Activated CD8-positive, alpha-beta memory T cell treated with anti-CD3 and anti-CD28 coated beads, Interleukin-2, amount 50 U/mL, for 48 hours (primary cell): ENCODE measurements around the gene BIN1.

ENCODE experiments used
- DNase-seq: peaks from one replicate; pipeline ENCODE4 v3.0.0-alpha.2; 2020

BIN1 gene

GRCh38 chr2:127088706-127089105 lies 18.2 kb downstream of the BIN1 start:
- DNase-seq: no peak

GRCh38 chr2:127087791-127088495 lies 19.0 kb downstream of the BIN1 start:
- no peak for DNase-seq

- DNase-seq: no peak
Measured at GRCh38 chr2:127086990-127087790, 19.8 kb downstream of the BIN1 start.

GRCh38 chr2:127085317-127085681 lies 21.7 kb downstream of the BIN1 start:
- DNase-seq: no peak

- no peak for DNase-seq
Measured at GRCh38 chr2:127084611-127085316, 22.2 kb downstream of the BIN1 start.

- DNase-seq: no peak
Measured at GRCh38 chr2:127083819-127084503, 23.0 kb downstream of the BIN1 start.

GRCh38 chr2:127082974-127083373 lies 24.0 kb downstream of the BIN1 start:
- DNase-seq: no peak

GRCh38 chr2:127081826-127082633 lies 24.9 kb downstream of the BIN1 start:
- peak; percentile 82 for DNase-seq

- peak; percentile 82 for DNase-seq
Measured at GRCh38 chr2:127080938-127081755, 25.8 kb downstream of the BIN1 start.

- peak; percentile 76 for DNase-seq
Measured at GRCh38 chr2:127080226-127080937, 26.6 kb downstream of the BIN1 start.

- DNase-seq: no peak
Measured at GRCh38 chr2:127079358-127079920, 27.5 kb downstream of the BIN1 start.

- DNase-seq: no peak
Measured at GRCh38 chr2:127078666-127079270, 28.2 kb downstream of the BIN1 start.

- DNase-seq: no peak
Measured at GRCh38 chr2:127078028-127078427, 28.9 kb downstream of the BIN1 start.

GRCh38 chr2:127076924-127077323 lies 30.0 kb downstream of the BIN1 start:
- no peak for DNase-seq

GRCh38 chr2:127076290-127076689 lies 30.7 kb downstream of the BIN1 start:
- DNase-seq: no peak

GRCh38 chr2:127075821-127076220 lies 31.1 kb downstream of the BIN1 start:
- DNase-seq: no peak

- DNase-seq: no peak
Measured at GRCh38 chr2:127074936-127075335, 32.0 kb downstream of the BIN1 start.

- DNase-seq: no peak
Measured at GRCh38 chr2:127074358-127074757, 32.6 kb downstream of the BIN1 start.

- DNase-seq: no peak
Measured at GRCh38 chr2:127072970-127073369, 34.0 kb downstream of the BIN1 start.

GRCh38 chr2:127072396-127072795 lies 34.6 kb downstream of the BIN1 start:
- no peak for DNase-seq
